Activated T-helper 1 cell treated with anti-CD3 and anti-CD28 coated beads, Interleukin-12 subunit alpha, Interleukin-12 subunit beta, Interleukin-2, Interleukin-4 antibody, amounts not matched to agents 30 ng/mL and 10 ng/mL and 1 ng/mL, durations not matched to agents 14 hours and 24 hours and 36 hours (primary cell): ENCODE results near the gene SPOCK1. TPM values are rescaled to one million over a fixed set of nuclear protein-coding genes. Genes with fewer than 3 reads are reported as not detected.
"Not testable (repeated sequence)": the region's sequence is repeated elsewhere in the genome, so short reads cannot be mapped to it uniquely, and the experiment has no call there.

Source experiments
- DNase-seq: peaks from one replicate; pipeline ENCODE4 v3.0.0; 2021; ENCODE audit warnings: low spot score
- H3K27ac Mint-ChIP-seq: one replicate; pipeline ENCODE4 v1.8.0; 2021; ENCODE audit warnings: mild to moderate bottlenecking, mixed read lengths
- H3K27me3 Mint-ChIP-seq: one replicate; pipeline ENCODE4 v1.8.0; 2022; ENCODE audit warnings: mild to moderate bottlenecking, moderate library complexity, mixed read lengths; ENCODE audit not compliant: insufficient read depth
- H3K36me3 Mint-ChIP-seq: one replicate; pipeline ENCODE4 v1.8.0; 2021; ENCODE audit warnings: low read depth, mixed read lengths
- H3K4me1 Mint-ChIP-seq: one replicate; pipeline ENCODE4 v1.8.0; 2021; ENCODE audit warnings: low read depth, mixed read lengths
- H3K4me3 Mint-ChIP-seq: one replicate; pipeline ENCODE4 v1.8.0; 2021; ENCODE audit warnings: mild to moderate bottlenecking, moderate library complexity, mixed read lengths
- H3K9me3 Mint-ChIP-seq: one replicate; pipeline ENCODE4 v1.8.0; 2021; ENCODE audit warnings: mixed read lengths
- intact Hi-C: fragments of 100-400 bp; cut with micrococcal nuclease; formaldehyde crosslinking; loops from one replicate; pipeline ENCODE4 v1.15.1; 2024
- total RNA-seq: library from RNA; stranded (reverse); gene quantifications from 2 replicates; pipeline ENCODE4 v1.2.3, GENCODE V29; 2022

SPOCK1 gene
- total RNA-seq, 1 donor from 2014 or later: not detected

GRCh38 chr5:137233726-137234125, 265.4 kb downstream of the SPOCK1 start:
- H3K4me3 Mint-ChIP-seq: no peak overlapping the region
- H3K27me3 Mint-ChIP-seq: peaks cover 3% of the 10 kb centered on the region
- no peaks in the 10 kb centered on the region for H3K36me3 Mint-ChIP-seq
- H3K4me1 Mint-ChIP-seq: no peaks in the 10 kb centered on the region
- no peak for DNase-seq
- intact Hi-C loops: no loop called here
- H3K27ac Mint-ChIP-seq: no peak overlapping the region
- H3K9me3 Mint-ChIP-seq: no peaks in the 10 kb centered on the region

DNA sequence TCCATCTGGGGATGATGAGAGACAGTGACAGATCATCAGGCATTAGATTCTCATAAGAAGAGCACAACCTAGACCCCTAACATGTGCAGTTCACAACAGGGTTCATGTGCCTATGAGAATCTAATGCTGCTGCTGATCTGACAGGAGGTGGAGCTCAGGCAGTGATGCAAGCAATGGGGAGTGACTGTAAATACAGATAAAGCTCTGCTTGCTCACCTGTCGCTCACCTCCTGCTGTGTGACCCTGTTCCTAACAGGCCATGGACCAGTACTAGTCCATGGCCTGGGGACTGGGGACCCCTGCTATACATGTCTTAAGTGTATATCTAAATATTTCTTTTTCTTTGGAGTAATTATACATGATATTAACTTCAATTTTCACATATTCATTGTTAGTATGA, 265.8 kb downstream of the SPOCK1 start:
- DNase-seq, H3K4me1 Mint-ChIP-seq, H3K4me3 Mint-ChIP-seq, H3K27ac Mint-ChIP-seq, H3K9me3 Mint-ChIP-seq, H3K27me3 Mint-ChIP-seq, intact Hi-C loops, H3K36me3 Mint-ChIP-seq: not testable (repeated sequence)

DNA sequence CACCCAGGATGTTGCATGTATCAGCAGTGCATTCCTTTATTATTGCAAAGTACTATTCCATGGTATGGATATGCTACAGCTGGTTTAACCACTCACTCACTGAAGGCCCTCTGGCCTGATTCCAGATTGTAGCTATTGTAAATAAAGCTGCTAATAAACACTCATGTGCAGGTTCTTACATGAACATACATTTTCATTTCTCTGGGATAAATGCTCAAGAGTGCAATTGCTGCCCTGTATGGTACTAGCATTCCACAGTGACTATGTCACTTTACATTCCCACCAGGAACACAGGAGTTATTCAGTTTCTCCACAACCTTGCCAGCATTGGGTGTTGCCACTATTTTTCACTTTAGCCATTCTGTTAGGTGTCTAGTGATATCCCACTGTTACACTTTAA, 267.6 kb downstream of the SPOCK1 start:
- H3K36me3 Mint-ChIP-seq: no peaks in the 10 kb centered on the region
- no peaks in the 10 kb centered on the region for H3K4me1 Mint-ChIP-seq
- intact Hi-C loops: no loop called here
- DNase-seq: no peak
- no peak overlapping the region for H3K4me3 Mint-ChIP-seq
- peaks cover 3% of the 10 kb centered on the region for H3K27me3 Mint-ChIP-seq
- H3K27ac Mint-ChIP-seq: no peak overlapping the region
- no peaks in the 10 kb centered on the region for H3K9me3 Mint-ChIP-seq

GRCh38 chr5:137228816-137229215, 270.3 kb downstream of the SPOCK1 start:
- Mint-ChIP-seq H3K9me3 (no peaks in the 10 kb centered on the region), H3K4me3 (no peak overlapping the region)
- DNase-seq: no peak

GRCh38 chr5:137226081-137226480, 273.0 kb downstream of the SPOCK1 start:
- DNase-seq: no peak
- peaks cover 2% of the 10 kb centered on the region for H3K27me3 Mint-ChIP-seq
- no peaks in the 10 kb centered on the region for H3K9me3 Mint-ChIP-seq
- no peak overlapping the region for H3K27ac Mint-ChIP-seq
- H3K4me3 Mint-ChIP-seq: no peak overlapping the region
- H3K36me3 Mint-ChIP-seq: no peaks in the 10 kb centered on the region
- no peaks in the 10 kb centered on the region for H3K4me1 Mint-ChIP-seq
- intact Hi-C loops: no loop called here

More at GRCh38 chr5:137228816-137229215, 270.3 kb downstream of the SPOCK1 start:
- Mint-ChIP-seq H3K4me1 (no peaks in the 10 kb centered on the region), H3K27ac (no peak overlapping the region), H3K27me3 (peaks cover 3% of the 10 kb centered on the region), H3K36me3 (no peaks in the 10 kb centered on the region)
- intact Hi-C loops: no loop called here

GRCh38 chr5:137223324-137224295, 275.5 kb downstream of the SPOCK1 start:
- H3K27ac Mint-ChIP-seq: no peak overlapping the region
- intact Hi-C loops: no loop called here
- no peaks in the 10 kb centered on the region for H3K9me3 Mint-ChIP-seq
- DNase-seq: no peak
- H3K36me3 Mint-ChIP-seq: no peaks in the 10 kb centered on the region
- no peak overlapping the region for H3K4me3 Mint-ChIP-seq
- H3K4me1 Mint-ChIP-seq: no peaks in the 10 kb centered on the region
- H3K27me3 Mint-ChIP-seq: no peaks in the 10 kb centered on the region

DNA sequence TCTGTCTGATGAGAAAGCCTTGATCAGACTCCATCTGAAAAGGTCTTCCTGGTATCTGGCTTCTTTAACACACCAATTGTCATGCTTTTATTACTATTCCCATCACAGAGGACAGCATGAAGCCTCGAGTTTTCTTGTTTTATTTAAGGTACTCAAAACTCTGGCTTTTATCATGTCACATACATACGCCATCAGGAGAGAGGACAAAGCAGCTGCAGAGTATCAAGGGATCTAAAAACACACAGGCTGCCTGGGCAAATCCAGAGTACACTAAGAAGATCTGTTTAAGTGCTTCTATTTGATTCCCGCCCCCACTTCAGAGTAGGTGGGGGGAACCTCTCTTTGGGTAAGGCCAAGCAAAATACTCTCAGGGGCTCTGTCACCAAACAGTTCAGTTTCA, 277.2 kb downstream of the SPOCK1 start:
- no peak overlapping the region for H3K27ac Mint-ChIP-seq
- no peaks in the 10 kb centered on the region for H3K4me1 Mint-ChIP-seq
- H3K4me3 Mint-ChIP-seq: no peak overlapping the region
- intact Hi-C loops: no loop called here
- no peak for DNase-seq
- H3K27me3 Mint-ChIP-seq: no peaks in the 10 kb centered on the region
- H3K9me3 Mint-ChIP-seq: no peaks in the 10 kb centered on the region
- H3K36me3 Mint-ChIP-seq: no peaks in the 10 kb centered on the region

DNA sequence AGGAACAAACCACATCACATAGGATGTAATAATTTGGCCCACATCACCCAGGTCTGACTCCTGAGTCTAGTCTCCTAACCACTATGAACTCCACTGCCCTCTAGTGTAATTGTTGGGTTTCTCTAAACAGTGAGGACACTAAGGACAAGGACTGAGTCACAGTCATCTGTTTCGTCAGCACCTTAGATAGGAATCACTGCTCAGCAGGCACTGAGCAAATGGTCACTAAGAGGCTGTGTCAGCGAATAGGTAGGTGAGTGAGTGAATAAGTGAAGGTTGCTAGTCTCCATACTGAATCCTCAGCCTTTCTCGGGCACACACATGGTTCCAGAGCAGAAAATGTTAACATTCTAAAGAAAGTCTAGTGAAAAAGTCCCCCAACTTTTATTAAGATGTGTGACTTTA, 278.6 kb downstream of the SPOCK1 start:
- H3K27ac Mint-ChIP-seq: no peak overlapping the region
- H3K36me3 Mint-ChIP-seq: no peaks in the 10 kb centered on the region
- no peak overlapping the region for H3K4me3 Mint-ChIP-seq
- no peak for DNase-seq
- peaks cover 5% of the 10 kb centered on the region for H3K27me3 Mint-ChIP-seq
- no peaks in the 10 kb centered on the region for H3K9me3 Mint-ChIP-seq
- intact Hi-C loops: no loop called here
- no peaks in the 10 kb centered on the region for H3K4me1 Mint-ChIP-seq

- H3K9me3 Mint-ChIP-seq: no peaks in the 10 kb centered on the region
- no peak for DNase-seq
- intact Hi-C loops: no loop called here
- peaks cover 5% of the 10 kb centered on the region for H3K27me3 Mint-ChIP-seq
- H3K4me3 Mint-ChIP-seq: no peak overlapping the region
- H3K36me3 Mint-ChIP-seq: no peaks in the 10 kb centered on the region
- no peaks in the 10 kb centered on the region for H3K4me1 Mint-ChIP-seq
- H3K27ac Mint-ChIP-seq: no peak overlapping the region
Measured at GRCh38 chr5:137218896-137219295, 280.2 kb downstream of the SPOCK1 start.

DNA sequence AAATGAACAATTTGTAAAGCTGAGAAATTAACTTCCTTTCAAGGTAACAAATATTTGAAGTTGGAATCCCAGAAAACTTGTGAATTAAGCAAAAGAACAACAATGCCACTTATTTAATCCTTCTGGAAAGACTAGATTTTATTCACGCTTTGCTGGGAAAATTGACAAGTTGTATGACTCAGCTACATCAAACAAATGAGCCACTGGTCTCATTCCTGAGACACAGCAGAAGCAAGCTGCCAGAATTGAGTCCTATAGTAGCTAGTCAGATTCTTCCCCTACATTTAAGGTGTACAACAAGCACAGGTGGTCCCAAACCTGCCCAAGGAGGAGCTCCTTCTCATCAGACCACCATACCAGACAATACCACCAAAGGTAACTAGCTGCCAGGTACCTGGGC, 280.7 kb downstream of the SPOCK1 start:
- no peak overlapping the region for H3K27ac Mint-ChIP-seq
- H3K36me3 Mint-ChIP-seq: no peaks in the 10 kb centered on the region
- peaks cover 5% of the 10 kb centered on the region for H3K27me3 Mint-ChIP-seq
- H3K4me1 Mint-ChIP-seq: no peaks in the 10 kb centered on the region
- intact Hi-C loops: no loop called here
- H3K4me3 Mint-ChIP-seq: no peak overlapping the region
- DNase-seq: no peak
- no peaks in the 10 kb centered on the region for H3K9me3 Mint-ChIP-seq

DNA sequence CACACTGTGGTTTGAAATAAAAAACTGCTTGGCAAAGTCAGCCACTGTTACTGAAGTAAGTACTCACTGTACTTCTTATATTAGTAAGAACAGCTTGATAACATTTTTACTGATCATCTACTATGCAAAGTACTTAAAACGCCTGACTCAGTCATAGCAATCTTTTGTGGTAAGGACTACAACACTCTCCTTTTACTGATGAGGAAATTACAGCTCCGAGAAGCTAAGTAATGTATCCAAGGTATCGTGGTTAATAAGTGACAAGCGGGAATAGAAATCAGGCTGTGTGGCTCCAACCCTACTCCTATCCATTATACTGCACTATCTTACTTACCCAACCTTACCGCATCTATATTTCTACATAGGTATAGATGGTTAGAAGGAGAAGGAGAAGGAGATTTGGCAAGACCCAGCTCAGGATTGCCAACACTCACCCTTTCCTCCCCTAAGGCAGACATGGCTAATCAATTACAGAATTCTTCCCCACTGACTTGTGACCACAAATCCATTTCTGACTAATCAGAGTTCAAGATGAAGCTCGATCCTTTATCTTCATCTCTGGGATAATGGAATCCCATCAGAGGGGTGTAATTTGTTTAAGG, 281.4 kb downstream of the SPOCK1 start:
- no peaks in the 10 kb centered on the region for H3K9me3 Mint-ChIP-seq
- no peak overlapping the region for H3K27ac Mint-ChIP-seq
- H3K36me3 Mint-ChIP-seq: no peaks in the 10 kb centered on the region
- no peaks in the 10 kb centered on the region for H3K4me1 Mint-ChIP-seq
- DNase-seq: no peak
- intact Hi-C loops: no loop called here
- H3K27me3 Mint-ChIP-seq: peaks cover 5% of the 10 kb centered on the region
- H3K4me3 Mint-ChIP-seq: no peak overlapping the region

DNA sequence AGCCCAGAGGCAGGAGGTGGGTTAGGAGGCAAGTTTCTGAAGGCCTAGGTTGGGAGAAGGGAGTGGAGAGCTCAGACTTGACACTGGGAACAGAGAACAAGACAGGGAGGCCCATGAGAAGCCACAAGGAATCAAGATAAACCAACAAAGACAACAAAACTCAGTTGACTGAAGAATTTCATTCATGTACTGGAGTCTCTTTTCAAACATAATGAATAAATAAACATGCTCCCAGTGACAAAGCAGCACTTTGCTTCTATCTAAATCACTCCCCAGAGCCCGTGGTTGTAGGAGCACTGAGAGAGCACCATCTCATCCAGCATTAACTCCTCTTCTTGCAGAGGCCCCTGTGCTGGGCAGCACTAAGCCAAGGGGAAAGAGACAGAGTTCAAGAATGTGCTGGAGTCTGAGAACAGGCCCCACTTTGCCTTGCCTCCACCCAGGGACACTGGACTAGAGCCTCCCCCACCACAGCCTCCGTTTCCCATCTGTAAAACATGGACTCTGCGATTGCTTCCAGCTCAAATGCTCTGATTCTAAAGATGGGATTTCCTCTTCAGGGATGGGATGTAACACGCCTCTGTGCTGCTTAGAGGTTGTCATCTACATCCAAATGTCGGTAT, 282.0 kb downstream of the SPOCK1 start:
- Mint-ChIP-seq H3K9me3 (no peaks in the 10 kb centered on the region), H3K36me3 (no peaks in the 10 kb centered on the region), H3K4me3 (no peak overlapping the region), H3K27ac (no peak overlapping the region), H3K4me1 (no peaks in the 10 kb centered on the region), H3K27me3 (peaks cover 5% of the 10 kb centered on the region)
- no peak for DNase-seq
- intact Hi-C loops: no loop called here

GRCh38 chr5:137215780-137216179, 283.3 kb downstream of the SPOCK1 start:
- H3K27ac Mint-ChIP-seq: no peak overlapping the region
- H3K27me3 Mint-ChIP-seq: peaks cover 5% of the 10 kb centered on the region

More at GRCh38 chr5:137215780-137216179, 283.3 kb downstream of the SPOCK1 start:
- intact Hi-C loops: no loop called here
- H3K4me1 Mint-ChIP-seq: no peaks in the 10 kb centered on the region
- H3K36me3 Mint-ChIP-seq: no peaks in the 10 kb centered on the region
- DNase-seq: no peak
- no peaks in the 10 kb centered on the region for H3K9me3 Mint-ChIP-seq
- no peak overlapping the region for H3K4me3 Mint-ChIP-seq
